Activated naive CD8-positive, alpha-beta T cell treated with anti-CD3 and anti-CD28 coated beads, Interleukin-2, amount 10 ng/mL, durations not matched to agents 7 days and 5 days (primary cell): ENCODE data around the gene MLLT10. TPM values are rescaled to one million over a fixed set of nuclear protein-coding genes. Genes with fewer than 3 reads are reported as not detected.

Source experiments
- ATAC-seq: fragments of 150-1000 bp; cut with Tn5 transposase; one replicate; pipeline ENCODE4 v1.10.0; 2021; ENCODE audit warnings: low read depth, moderate library complexity
- POLR2A ChIA-PET: fragments of 350-600 bp; sonication (Branson Sonifier 250); formaldehyde crosslinking; loops from one replicate; lab custom pipeline; 2021; ENCODE audit warnings: antibody characterized with exemption; lab: Charles Lee
- DNase-seq: peaks from one replicate; pipeline ENCODE4 v3.0.0; 2021
- H3K27ac Mint-ChIP-seq: one replicate; pipeline ENCODE4 v1.8.0; 2022; ENCODE audit warnings: mild to moderate bottlenecking, mixed read lengths
- H3K27me3 Mint-ChIP-seq: one replicate; pipeline ENCODE4 v1.8.0; 2022; ENCODE audit warnings: mild to moderate bottlenecking, moderate library complexity, mixed read lengths
- H3K36me3 Mint-ChIP-seq: one replicate; pipeline ENCODE4 v1.8.0; 2021; ENCODE audit warnings: mild to moderate bottlenecking, mixed read lengths
- H3K4me1 Mint-ChIP-seq: one replicate; pipeline ENCODE4 v1.8.0; 2021; ENCODE audit warnings: mixed read lengths
- H3K4me3 Mint-ChIP-seq: one replicate; pipeline ENCODE4 v1.8.0; 2022; ENCODE audit warnings: mild to moderate bottlenecking, moderate library complexity, mixed read lengths
- H3K9me3 Mint-ChIP-seq: one replicate; pipeline ENCODE4 v1.8.0; 2021; ENCODE audit warnings: mixed read lengths
- total RNA-seq, 2 experiments: library from RNA; stranded (reverse); gene quantifications; one replicate each; pipeline ENCODE4 v1.2.3, GENCODE V29; 2021

Gene MLLT10
- total RNA-seq, 2 experiments from 2014 or later = 50.0 to 58.0 TPM

DNA sequence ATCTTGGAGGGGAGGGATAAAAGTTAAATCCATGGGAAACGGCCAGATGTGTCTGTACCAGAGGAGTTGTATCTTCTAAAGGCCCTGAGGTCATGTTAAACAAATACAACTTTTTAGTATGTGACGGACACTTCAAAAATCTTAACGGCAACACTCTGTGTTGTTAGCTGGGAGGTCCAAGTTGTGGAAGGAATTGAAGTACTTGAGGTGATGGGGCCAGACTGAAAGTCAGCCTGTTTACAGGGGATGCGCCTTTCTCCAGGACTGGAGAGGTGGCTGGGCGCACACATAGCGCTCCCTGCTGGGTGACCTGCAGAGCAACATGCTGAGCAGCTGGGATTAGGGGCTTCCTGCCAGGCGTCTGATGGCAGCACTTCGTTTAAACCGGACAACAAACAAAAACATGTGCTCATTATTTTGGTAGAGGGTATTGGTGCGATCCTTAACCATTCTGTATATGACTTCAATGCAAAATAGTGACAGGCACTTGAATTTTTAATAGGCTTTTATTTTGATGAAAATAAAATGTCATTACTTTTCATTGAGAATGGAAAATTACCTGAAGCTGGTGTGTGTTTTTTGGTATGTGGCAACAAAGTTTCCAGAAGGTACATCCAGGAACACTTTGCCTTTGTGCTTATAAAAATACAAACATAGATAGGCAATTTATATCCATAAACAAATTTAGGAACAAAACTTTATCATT is 198.2 kb downstream of the MLLT10 start:
- H3K9me3 Mint-ChIP-seq = no peaks in the 10 kb centered on the region
- H3K36me3 Mint-ChIP-seq = peaks cover 34% of the 10 kb centered on the region
- H3K4me3 Mint-ChIP-seq = no peak overlapping the region
- POLR2A ChIA-PET = interaction anchor here (0.6 kb wide), 2 partner anchors 55 to 236 kb away, joined by 3 to 5 read pairs; no protein-coding TSS in a partner anchor
- H3K27ac Mint-ChIP-seq = no peak overlapping the region
- DNase-seq = peak; percentile 54
- peak; percentile 68 for ATAC-seq
- peaks cover 31% of the 10 kb centered on the region for H3K4me1 Mint-ChIP-seq
- H3K27me3 Mint-ChIP-seq = no peaks in the 10 kb centered on the region

DNA sequence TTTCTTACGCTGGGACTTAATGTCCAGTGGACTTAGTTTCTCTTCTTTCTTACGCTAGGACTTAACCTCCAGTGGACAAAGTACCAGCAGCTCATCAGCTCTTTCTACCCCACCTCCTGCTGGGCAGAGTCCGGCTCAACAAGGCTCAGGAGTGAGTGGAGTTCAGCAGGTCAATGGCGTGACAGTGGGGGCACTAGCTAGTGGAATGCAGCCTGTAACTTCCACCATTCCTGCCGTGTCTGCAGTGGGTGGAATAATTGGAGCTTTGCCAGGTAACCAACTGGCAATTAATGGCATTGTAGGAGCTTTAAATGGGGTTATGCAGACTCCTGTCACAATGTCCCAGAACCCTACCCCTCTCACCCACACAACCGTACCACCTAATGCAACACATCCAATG is 199.7 kb downstream of the MLLT10 start:
- Mint-ChIP-seq H3K36me3 (peaks cover 31% of the 10 kb centered on the region), H3K4me1 (peaks cover 28% of the 10 kb centered on the region), H3K27me3 (no peaks in the 10 kb centered on the region), H3K27ac (no peak overlapping the region), H3K4me3 (no peak overlapping the region), H3K9me3 (no peaks in the 10 kb centered on the region)
- ATAC-seq = no peak
- POLR2A ChIA-PET = interaction anchor here (1.1 kb wide), 1 partner anchor 9 kb away, joined by 4 read pairs; no protein-coding TSS in a partner anchor
- no peak for DNase-seq

DNA sequence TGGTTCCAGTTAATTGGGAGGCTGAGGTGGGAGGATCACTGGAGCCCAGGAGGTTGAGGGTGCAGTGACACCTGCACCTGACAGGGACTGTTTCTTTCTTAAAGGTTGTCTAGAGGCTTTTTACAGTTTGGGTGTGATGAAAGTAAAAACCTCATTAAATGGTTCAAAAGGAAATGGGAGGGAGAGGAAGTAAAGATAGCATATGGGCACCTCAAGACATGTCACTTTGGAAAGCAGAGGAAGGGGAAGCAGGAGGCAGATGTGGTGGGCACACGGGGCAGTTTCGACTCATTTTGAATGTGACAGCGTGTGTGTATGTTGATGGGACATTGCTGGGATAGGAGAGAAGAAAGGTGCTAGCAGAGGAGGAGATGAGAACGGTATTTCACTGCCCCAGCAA is 203.1 kb downstream of the MLLT10 start:
- Mint-ChIP-seq H3K27me3 (no peaks in the 10 kb centered on the region), H3K36me3 (peaks cover 39% of the 10 kb centered on the region), H3K4me1 (peaks cover 39% of the 10 kb centered on the region), H3K9me3 (no peaks in the 10 kb centered on the region), H3K4me3 (peak overlapping the region; percentile 6), H3K27ac (peak overlapping the region; percentile 74)
- ATAC-seq (no peak), DNase-seq (no peak)
- POLR2A ChIA-PET = no interaction called here

GRCh38 chr10:21740989-21741388 is 207.0 kb downstream of the MLLT10 start:
- Mint-ChIP-seq H3K27ac (peak overlapping the region; percentile 74), H3K9me3 (no peaks in the 10 kb centered on the region), H3K4me3 (peak overlapping the region; percentile 15), H3K36me3 (peaks cover 33% of the 10 kb centered on the region), H3K4me1 (peaks cover 37% of the 10 kb centered on the region), H3K27me3 (no peaks in the 10 kb centered on the region)
- POLR2A ChIA-PET = interaction anchor here (0.5 kb wide), 1 partner anchor 151 kb away, joined by 7 read pairs; no protein-coding TSS in a partner anchor
- no peak for DNase-seq
- peak; percentile 71 for ATAC-seq

DNA sequence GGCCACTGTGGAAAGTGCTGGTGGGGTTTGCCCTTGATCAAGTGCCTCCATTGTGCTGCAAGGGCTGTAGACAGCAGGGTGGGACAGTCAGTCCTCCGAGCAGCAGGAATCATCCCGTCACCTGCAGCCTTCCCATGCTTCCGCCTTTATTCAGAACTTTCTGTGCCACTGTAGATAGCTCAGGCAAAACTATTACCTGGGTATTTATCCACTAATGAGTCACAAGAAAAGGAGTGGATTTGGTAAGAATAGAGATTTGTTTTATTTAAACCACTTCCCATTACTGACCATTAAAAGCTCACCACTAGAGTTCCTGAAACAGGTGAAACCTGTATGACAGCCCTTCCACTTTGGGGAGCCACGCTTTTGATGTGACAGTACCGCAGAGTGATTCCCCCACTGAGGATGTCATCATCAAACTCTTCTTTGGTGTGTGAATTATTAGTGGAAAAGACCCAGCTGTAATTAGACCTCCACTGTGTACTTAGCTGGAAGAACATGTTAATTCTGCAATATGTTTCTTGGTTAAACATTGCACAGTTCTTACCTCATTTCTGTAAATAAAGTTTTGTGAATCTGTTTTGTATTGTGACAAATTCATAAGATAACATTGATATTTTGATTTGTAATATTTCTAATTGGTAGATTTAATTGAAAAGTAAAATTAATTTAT is 208.8 kb downstream of the MLLT10 start:
- H3K27ac Mint-ChIP-seq = no peak overlapping the region

DNA sequence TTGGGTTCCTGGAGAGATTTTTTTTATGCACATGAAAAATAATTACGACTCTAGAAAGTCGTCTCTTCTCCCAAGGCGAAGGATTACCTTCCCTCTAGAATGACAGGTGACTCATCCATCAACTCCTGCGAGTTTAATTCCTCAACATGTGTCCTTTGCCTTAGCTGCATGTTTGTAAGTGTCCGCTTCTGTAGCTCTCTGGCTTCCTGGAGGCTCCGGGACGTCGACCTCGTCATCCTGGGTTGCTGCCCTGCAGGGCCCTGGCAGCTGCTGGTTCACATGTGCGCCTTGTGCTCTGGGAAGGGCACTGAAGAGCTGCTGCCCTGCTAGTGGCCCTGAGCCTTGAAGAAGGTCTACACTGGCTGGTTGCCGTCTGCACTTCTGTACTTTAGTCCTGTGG is 210.2 kb downstream of the MLLT10 start:
- Mint-ChIP-seq H3K27me3 (no peaks in the 10 kb centered on the region), H3K4me3 (no peak overlapping the region), H3K36me3 (peaks cover 25% of the 10 kb centered on the region), H3K9me3 (no peaks in the 10 kb centered on the region), H3K4me1 (peaks cover 31% of the 10 kb centered on the region), H3K27ac (no peak overlapping the region)
- no peak for DNase-seq
- no peak for ATAC-seq
- POLR2A ChIA-PET = no interaction called here

More for the DNA sequence above, 208.8 kb downstream of the MLLT10 start:
- ATAC-seq (no peak), DNase-seq (no peak)
- Mint-ChIP-seq H3K9me3 (no peaks in the 10 kb centered on the region), H3K27me3 (no peaks in the 10 kb centered on the region), H3K36me3 (peaks cover 28% of the 10 kb centered on the region), H3K4me1 (peaks cover 33% of the 10 kb centered on the region), H3K4me3 (no peak overlapping the region)
- POLR2A ChIA-PET = no interaction called here

DNA sequence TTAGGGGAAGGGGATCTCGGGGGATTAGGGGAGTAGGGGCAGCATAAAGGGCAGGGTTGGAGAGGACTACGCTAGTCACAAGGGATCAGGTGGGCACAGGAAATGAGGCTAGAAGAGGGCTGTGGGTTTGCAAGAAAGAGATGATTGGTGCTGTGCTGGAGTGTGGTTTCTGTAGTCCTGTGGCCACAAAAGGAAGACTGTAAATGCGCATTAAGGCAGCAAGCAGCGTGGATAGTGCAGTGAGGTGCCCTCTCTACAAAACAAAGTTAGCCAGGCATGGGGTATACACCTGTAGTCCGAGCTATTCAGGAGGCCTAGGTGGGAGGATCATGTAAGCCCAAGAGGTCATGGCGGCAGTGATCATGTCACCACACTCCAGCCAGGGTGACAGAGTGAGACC is 212.1 kb downstream of the MLLT10 start:
- H3K4me3 Mint-ChIP-seq = peak overlapping the region; percentile 77
- peaks cover 19% of the 10 kb centered on the region for H3K36me3 Mint-ChIP-seq
- no peaks in the 10 kb centered on the region for H3K27me3 Mint-ChIP-seq
- peaks cover 20% of the 10 kb centered on the region for H3K4me1 Mint-ChIP-seq
- H3K9me3 Mint-ChIP-seq = no peaks in the 10 kb centered on the region
- peak overlapping the region; percentile 91 for H3K27ac Mint-ChIP-seq
- POLR2A ChIA-PET = no interaction called here
- ATAC-seq (peak; percentile 91), DNase-seq (no peak)

- POLR2A ChIA-PET = no interaction called here
- peaks cover 16% of the 10 kb centered on the region for H3K36me3 Mint-ChIP-seq
- no peaks in the 10 kb centered on the region for H3K9me3 Mint-ChIP-seq
- no peaks in the 10 kb centered on the region for H3K27me3 Mint-ChIP-seq
- peaks cover 18% of the 10 kb centered on the region for H3K4me1 Mint-ChIP-seq
- H3K4me3 Mint-ChIP-seq = no peak overlapping the region
- no peak for DNase-seq
- ATAC-seq = no peak
- H3K27ac Mint-ChIP-seq = peak overlapping the region; percentile 31
These were observed 213.8 kb downstream of the MLLT10 start for GRCh38 chr10:21747809-21748208.

GRCh38 chr10:21749788-21750187 is 215.8 kb downstream of the MLLT10 start:
- POLR2A ChIA-PET = no interaction called here
- Mint-ChIP-seq H3K27ac (no peak overlapping the region), H3K9me3 (no peaks in the 10 kb centered on the region), H3K4me3 (no peak overlapping the region), H3K27me3 (no peaks in the 10 kb centered on the region), H3K4me1 (peaks cover 15% of the 10 kb centered on the region), H3K36me3 (peaks cover 13% of the 10 kb centered on the region)
- DNase-seq (no peak), ATAC-seq (no peak)

- no peak overlapping the region for H3K27ac Mint-ChIP-seq
- H3K4me3 Mint-ChIP-seq = no peak overlapping the region
- peaks cover 13% of the 10 kb centered on the region for H3K36me3 Mint-ChIP-seq
- H3K9me3 Mint-ChIP-seq = no peaks in the 10 kb centered on the region
- DNase-seq (no peak), ATAC-seq (no peak)
- POLR2A ChIA-PET = no interaction called here
- peaks cover 15% of the 10 kb centered on the region for H3K4me1 Mint-ChIP-seq
- H3K27me3 Mint-ChIP-seq = no peaks in the 10 kb centered on the region
These were observed 216.4 kb downstream of the MLLT10 start for GRCh38 chr10:21750424-21750823.

GRCh38 chr10:21751341-21752310 is 217.6 kb downstream of the MLLT10 start:
- H3K4me3 Mint-ChIP-seq = no peak overlapping the region
- no peak overlapping the region for H3K27ac Mint-ChIP-seq
- H3K4me1 Mint-ChIP-seq = peaks cover 7% of the 10 kb centered on the region
- H3K36me3 Mint-ChIP-seq = peaks cover 9% of the 10 kb centered on the region
- no peaks in the 10 kb centered on the region for H3K27me3 Mint-ChIP-seq
- H3K9me3 Mint-ChIP-seq = no peaks in the 10 kb centered on the region
- ATAC-seq (no peak), DNase-seq (no peak)
- POLR2A ChIA-PET = no interaction called here

GRCh38 chr10:21753497-21754270 is 219.7 kb downstream of the MLLT10 start:
- POLR2A ChIA-PET = interaction anchor here (0.9 kb wide), 1 partner anchor 15 kb away, joined by 3 read pairs; no protein-coding TSS in a partner anchor
- H3K27me3 Mint-ChIP-seq = no peaks in the 10 kb centered on the region
- no peaks in the 10 kb centered on the region for H3K4me1 Mint-ChIP-seq
- H3K9me3 Mint-ChIP-seq = no peaks in the 10 kb centered on the region
- H3K36me3 Mint-ChIP-seq = no peaks in the 10 kb centered on the region
- ATAC-seq (no peak), DNase-seq (no peak)
- no peak overlapping the region for H3K27ac Mint-ChIP-seq
- H3K4me3 Mint-ChIP-seq = no peak overlapping the region
